Stimulated activated CD4-positive, alpha-beta T cell treated with anti-CD3 and anti-CD28 coated beads, Interleukin-2, amount 100 ng/mL, for 48 hours (primary cell): ENCODE results near the gene PHLDB1.
A peak's percentile ranks its signal among the peaks of the same experiment; 100 is the strongest.
"Not testable (repeated sequence)": the region's sequence is repeated elsewhere in the genome, so short reads cannot be mapped to it uniquely, and the experiment has no call there.

Source experiments
- DNase-seq, 2 donors: peaks; one replicate each; pipeline ENCODE4 v3.0.0-alpha.2; 2020

Gene PHLDB1

GRCh38 chr11:118661425-118662301, 54.2 kb downstream of the PHLDB1 start:
- no peak for DNase-seq

- no peak for DNase-seq
Observed at GRCh38 chr11:118662401-118663271, 55.2 kb downstream of the PHLDB1 start.

GRCh38 chr11:118663381-118663780, 56.0 kb downstream of the PHLDB1 start:
- DNase-seq: no peak

GRCh38 chr11:118663902-118664301, 56.5 kb downstream of the PHLDB1 start:
- DNase-seq: no peak

- no peak for DNase-seq
Observed at GRCh38 chr11:118666371-118666770, 59.0 kb downstream of the PHLDB1 start.

GRCh38 chr11:118670063-118670462, 62.6 kb downstream of the PHLDB1 start:
- no peak for DNase-seq

GRCh38 chr11:118671254-118671653, 63.8 kb downstream of the PHLDB1 start:
- no peak for DNase-seq

GRCh38 chr11:118672846-118673245, 65.4 kb downstream of the PHLDB1 start:
- no peak for DNase-seq

GRCh38 chr11:118673361-118674081, 66.1 kb downstream of the PHLDB1 start:
- DNase-seq: no peak

- no peak for DNase-seq
Observed at GRCh38 chr11:118674082-118674435, 66.6 kb downstream of the PHLDB1 start.

GRCh38 chr11:118677977-118678376, 70.6 kb downstream of the PHLDB1 start:
- DNase-seq: no peak

- DNase-seq: not testable (repeated sequence)
Observed at GRCh38 chr11:118678908-118679307, 71.5 kb downstream of the PHLDB1 start.

GRCh38 chr11:118679483-118679882, 72.1 kb downstream of the PHLDB1 start, which contains the start of gene TREH:
Gene TREH (minus strand): TSS chr11:118679650. CDS start chr11:118679627, 23 bp downstream.
- no peak for DNase-seq

- no peak for DNase-seq
Observed at GRCh38 chr11:118682372-118682771, 75.0 kb downstream of the PHLDB1 start.

GRCh38 chr11:118682939-118683338, 75.5 kb downstream of the PHLDB1 start:
- not testable (repeated sequence) for DNase-seq

- no peak for DNase-seq
Observed at GRCh38 chr11:118684187-118684586, 76.8 kb downstream of the PHLDB1 start.

GRCh38 chr11:118687906-118688305, 80.5 kb downstream of the PHLDB1 start:
- DNase-seq: no peak

- DNase-seq: not testable (repeated sequence)
Observed at GRCh38 chr11:118688339-118688738, 80.9 kb downstream of the PHLDB1 start.

- DNase-seq: no peak
Observed at GRCh38 chr11:118688851-118689502, 81.6 kb downstream of the PHLDB1 start.

GRCh38 chr11:118689503-118689851, 82.1 kb downstream of the PHLDB1 start:
- no peak for DNase-seq

GRCh38 chr11:118689852-118690552, 82.6 kb downstream of the PHLDB1 start:
- DNase-seq: peak; percentile 79 to 84
